Liver (tissue), 9 donors: ENCODE results near the gene C7orf57. TPM values are rescaled to one million over a fixed set of nuclear protein-coding genes. Genes with fewer than 3 reads are reported as not detected.

Experiments used
- DNase-seq: peaks from one replicate; pipeline ENCODE4 v3.0.0-alpha.2; 2017; ENCODE audit warnings: low spot score
- H3K27ac ChIP-seq, 2 donors: one replicate each; pipeline ENCODE4 v1.7.0; 2013; ENCODE audit warnings: inconsistent platforms in 2 of 2, low read length in 2 of 2, control low read depth in 1 of 2, low read depth in 1 of 2, mild to moderate bottlenecking in 1 of 2
- H3K27me3 ChIP-seq, 4 donors: one replicate each; pipeline versions ENCODE4 v1.6.1 to v1.7.0; 2013; ENCODE audit warnings: low read length in 3 of 4, inconsistent platforms in 1 of 4, mild to moderate bottlenecking in 1 of 4, moderate library complexity in 1 of 4; ENCODE audit not compliant: control insufficient read depth in 4 of 4, insufficient read depth in 4 of 4
- H3K36me3 ChIP-seq, 4 donors: one replicate each; pipeline versions ENCODE4 v1.6.1 to v1.7.0; 2013; ENCODE audit warnings: low read length in 3 of 4, mild to moderate bottlenecking in 3 of 4, low read depth in 1 of 4, moderate library complexity in 1 of 4; ENCODE audit not compliant: control insufficient read depth in 4 of 4, insufficient read depth in 3 of 4
- H3K4me1 ChIP-seq, 4 donors: one replicate each; pipeline versions ENCODE4 v1.6.1 to v1.7.0; 2013; ENCODE audit warnings: low read length in 3 of 4, mild to moderate bottlenecking in 3 of 4, moderate library complexity in 1 of 4; ENCODE audit not compliant: control insufficient read depth in 4 of 4, insufficient read depth in 4 of 4
- H3K4me3 ChIP-seq, 3 donors: one replicate each; pipeline versions ENCODE4 v1.6.1 to v1.7.0; 2013; ENCODE audit warnings: low read length in 3 of 3, control low read depth in 1 of 3, low read depth in 1 of 3, mild to moderate bottlenecking in 1 of 3
- H3K9ac ChIP-seq, 2 donors: one replicate each; pipeline ENCODE4 v1.7.0; 2013; ENCODE audit warnings: low read length in 2 of 2, mild to moderate bottlenecking in 2 of 2, moderate library complexity in 2 of 2, control low read depth in 1 of 2, low read depth in 1 of 2
- H3K9me3 ChIP-seq, 4 donors: one replicate each; pipeline versions ENCODE4 v1.6.1 to v1.7.0; 2013; ENCODE audit warnings: low read length in 3 of 4; ENCODE audit not compliant: control insufficient read depth in 4 of 4
- EGR1 ChIP-seq, 2 donors: IDR thresholded peaks; 2 replicates each; pipeline ENCODE4 v1.6.1; 2016 to 2018; ENCODE audit warnings: antibody characterized with exemption in 2 of 2, low read depth in 2 of 2
- FOXA1 ChIP-seq: IDR thresholded peaks from 2 replicates; pipeline ENCODE4 v1.6.1; 2016; ENCODE audit warnings: antibody characterized with exemption
- FOXA2 ChIP-seq: IDR thresholded peaks from 2 replicates; pipeline ENCODE4 v1.6.1; 2016; ENCODE audit warnings: antibody characterized with exemption
- GABPA ChIP-seq, 2 donors: IDR thresholded peaks in 1 of 2; conservative IDR thresholded peaks in 1 of 2; 2 replicates each; pipeline ENCODE4 v1.6.1; 2016; ENCODE audit warnings: antibody characterized with exemption in 2 of 2, mild to moderate bottlenecking in 1 of 2, moderate library complexity in 1 of 2
- HNF4A ChIP-seq, 2 donors: conservative IDR thresholded peaks; 2 replicates each; pipeline ENCODE4 v1.6.1; 2016; ENCODE audit warnings: antibody characterized with exemption in 2 of 2, mild to moderate bottlenecking in 2 of 2
- HNF4G ChIP-seq: IDR thresholded peaks from 2 replicates; pipeline ENCODE4 v1.6.1; 2016; ENCODE audit warnings: antibody characterized with exemption
- JUND ChIP-seq, 2 donors: IDR thresholded peaks; 2 replicates each; pipeline ENCODE4 v1.6.1; 2016; ENCODE audit warnings: antibody characterized with exemption in 2 of 2
- NR2F2 ChIP-seq: IDR thresholded peaks from 2 replicates; pipeline ENCODE4 v1.6.1; 2016; ENCODE audit warnings: antibody characterized with exemption
- RAD21 ChIP-seq, 2 donors: IDR thresholded peaks; 2 replicates each; pipeline ENCODE4 v1.6.1; 2016; ENCODE audit warnings: antibody characterized with exemption in 2 of 2, mild to moderate bottlenecking in 2 of 2
- RXRA ChIP-seq, 2 donors: IDR thresholded peaks; 2 replicates each; pipeline ENCODE4 v1.6.1; 2017 to 2018; ENCODE audit warnings: antibody characterized with exemption in 2 of 2, mild to moderate bottlenecking in 1 of 2
- SP1 ChIP-seq: IDR thresholded peaks from 2 replicates; pipeline ENCODE4 v1.6.1; 2018; ENCODE audit warnings: antibody characterized with exemption, mild to moderate bottlenecking
- TAF1 ChIP-seq: conservative IDR thresholded peaks from 2 replicates; pipeline ENCODE4 v1.6.1; 2016; ENCODE audit warnings: antibody characterized with exemption, mild to moderate bottlenecking
- YY1 ChIP-seq: IDR thresholded peaks from 2 replicates; pipeline ENCODE4 v1.6.1; 2016; ENCODE audit warnings: antibody characterized with exemption, mild to moderate bottlenecking
- WGBS: extraction: QIAGEN DNeasy Blood & Tissue Kit; methylation state at CpG from one replicate; pipeline ENCODE4 v1.1.7; 2013; 5-methylcytosine and 5-hydroxymethylcytosine counted together
- polyA plus RNA-seq, 2 donors: library from polyadenylated mRNA; stranded (reverse) in 1 of 2; unstranded in 1 of 2; fragments of 200-250 nt in 1 of 2; fragments of >200 nt in 1 of 2; fragmentation: Nextera tagmentation in 1 of 2; extraction: Ambion mirVana in 1 of 2; gene quantifications; one replicate each; pipeline versions ENCODE4 v1.2.1 to v1.2.3, GENCODE V29; 2013 to 2015
- total RNA-seq, 2 donors: library from RNA; depleted of rRNA; stranded (reverse); fragments of >200 nt; gene quantifications; one replicate each; pipeline ENCODE4 v1.2.3, GENCODE V29; 2014
- TF ChIP-seq, protein P1 (sequence below): fragments of 150-350 bp; IDR thresholded peaks from 2 replicates; pipeline ENCODE4 v1.5.1; 2017; ENCODE audit warnings: improper control_type of control experiment, low read depth, low read length; ENCODE audit not compliant: missing input control
- TF ChIP-seq, protein P2 (sequence below): IDR thresholded peaks from 2 replicates; pipeline ENCODE4 v1.6.1; 2016; ENCODE audit warnings: antibody characterized with exemption, mild to moderate bottlenecking
- TF ChIP-seq, protein P3 (sequence below): IDR thresholded peaks from 2 replicates; pipeline ENCODE4 v1.6.1; 2016; ENCODE audit warnings: antibody characterized with exemption
- TF ChIP-seq, protein P4 (sequence below): IDR thresholded peaks from 2 replicates; pipeline ENCODE4 v1.6.1; 2016; ENCODE audit warnings: antibody characterized with exemption
- TF ChIP-seq, protein P5 (sequence below): IDR thresholded peaks from 2 replicates; pipeline ENCODE4 v1.6.1; 2016; ENCODE audit warnings: antibody characterized with exemption
- donor health status: healthy.
- donor health status: healthy.
- donor health status: healthy.
- donor health status: healthy.
- donor health status: healthy.

C7orf57 gene
- total and polyA plus RNA-seq, 4 donors = not detected

DNA sequence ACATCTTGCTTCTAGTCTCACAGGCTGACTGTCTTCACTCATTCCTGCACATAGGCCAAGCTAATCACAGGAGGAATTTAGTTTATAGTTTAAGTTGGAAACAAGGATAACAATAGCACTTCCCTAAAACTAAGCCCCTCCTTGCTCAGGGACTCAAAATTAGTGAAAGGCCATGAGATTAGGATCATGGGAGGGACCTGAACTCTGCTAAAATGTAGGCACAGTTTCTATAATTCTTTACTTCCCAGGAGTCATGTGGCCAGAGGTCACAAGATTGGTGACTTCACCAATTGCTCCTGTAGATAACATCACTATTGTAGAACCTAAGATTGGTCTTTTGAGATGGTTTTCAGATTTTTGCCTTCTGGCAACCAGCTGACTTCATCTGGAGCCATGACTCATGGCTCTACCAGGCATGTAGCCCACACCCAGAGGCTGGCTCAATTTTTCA is 38.9 kb downstream of the C7orf57 start:
- no peak overlapping the region for H3K9ac ChIP-seq
- no peak for DNase-seq
- TF ChIP-seq TAF1 (no peak), RAD21 (IDR thresholded peaks at IDR 0.05) (no peak), RXRA (IDR thresholded peaks at IDR 0.05) (no peak), NR2F2 (no peak), EGR1 (IDR thresholded peaks at IDR 0.05; ENCODE audit: low read depth in 2 of 2) (no peak), GABPA (IDR thresholded peaks at IDR 0.05 in 1 of 2, conservative IDR thresholded peaks at IDR 0.05 in 1 of 2) (no peak), JUND (IDR thresholded peaks at IDR 0.05) (no peak), FOXA2 (no peak), SP1 (no peak), HNF4A (conservative IDR thresholded peaks at IDR 0.05) (no peak), YY1 (no peak)
- TF ChIP-seq, protein P1, sequence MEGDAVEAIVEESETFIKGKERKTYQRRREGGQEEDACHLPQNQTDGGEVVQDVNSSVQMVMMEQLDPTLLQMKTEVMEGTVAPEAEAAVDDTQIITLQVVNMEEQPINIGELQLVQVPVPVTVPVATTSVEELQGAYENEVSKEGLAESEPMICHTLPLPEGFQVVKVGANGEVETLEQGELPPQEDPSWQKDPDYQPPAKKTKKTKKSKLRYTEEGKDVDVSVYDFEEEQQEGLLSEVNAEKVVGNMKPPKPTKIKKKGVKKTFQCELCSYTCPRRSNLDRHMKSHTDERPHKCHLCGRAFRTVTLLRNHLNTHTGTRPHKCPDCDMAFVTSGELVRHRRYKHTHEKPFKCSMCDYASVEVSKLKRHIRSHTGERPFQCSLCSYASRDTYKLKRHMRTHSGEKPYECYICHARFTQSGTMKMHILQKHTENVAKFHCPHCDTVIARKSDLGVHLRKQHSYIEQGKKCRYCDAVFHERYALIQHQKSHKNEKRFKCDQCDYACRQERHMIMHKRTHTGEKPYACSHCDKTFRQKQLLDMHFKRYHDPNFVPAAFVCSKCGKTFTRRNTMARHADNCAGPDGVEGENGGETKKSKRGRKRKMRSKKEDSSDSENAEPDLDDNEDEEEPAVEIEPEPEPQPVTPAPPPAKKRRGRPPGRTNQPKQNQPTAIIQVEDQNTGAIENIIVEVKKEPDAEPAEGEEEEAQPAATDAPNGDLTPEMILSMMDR = no peak
- TF ChIP-seq, protein P2, sequence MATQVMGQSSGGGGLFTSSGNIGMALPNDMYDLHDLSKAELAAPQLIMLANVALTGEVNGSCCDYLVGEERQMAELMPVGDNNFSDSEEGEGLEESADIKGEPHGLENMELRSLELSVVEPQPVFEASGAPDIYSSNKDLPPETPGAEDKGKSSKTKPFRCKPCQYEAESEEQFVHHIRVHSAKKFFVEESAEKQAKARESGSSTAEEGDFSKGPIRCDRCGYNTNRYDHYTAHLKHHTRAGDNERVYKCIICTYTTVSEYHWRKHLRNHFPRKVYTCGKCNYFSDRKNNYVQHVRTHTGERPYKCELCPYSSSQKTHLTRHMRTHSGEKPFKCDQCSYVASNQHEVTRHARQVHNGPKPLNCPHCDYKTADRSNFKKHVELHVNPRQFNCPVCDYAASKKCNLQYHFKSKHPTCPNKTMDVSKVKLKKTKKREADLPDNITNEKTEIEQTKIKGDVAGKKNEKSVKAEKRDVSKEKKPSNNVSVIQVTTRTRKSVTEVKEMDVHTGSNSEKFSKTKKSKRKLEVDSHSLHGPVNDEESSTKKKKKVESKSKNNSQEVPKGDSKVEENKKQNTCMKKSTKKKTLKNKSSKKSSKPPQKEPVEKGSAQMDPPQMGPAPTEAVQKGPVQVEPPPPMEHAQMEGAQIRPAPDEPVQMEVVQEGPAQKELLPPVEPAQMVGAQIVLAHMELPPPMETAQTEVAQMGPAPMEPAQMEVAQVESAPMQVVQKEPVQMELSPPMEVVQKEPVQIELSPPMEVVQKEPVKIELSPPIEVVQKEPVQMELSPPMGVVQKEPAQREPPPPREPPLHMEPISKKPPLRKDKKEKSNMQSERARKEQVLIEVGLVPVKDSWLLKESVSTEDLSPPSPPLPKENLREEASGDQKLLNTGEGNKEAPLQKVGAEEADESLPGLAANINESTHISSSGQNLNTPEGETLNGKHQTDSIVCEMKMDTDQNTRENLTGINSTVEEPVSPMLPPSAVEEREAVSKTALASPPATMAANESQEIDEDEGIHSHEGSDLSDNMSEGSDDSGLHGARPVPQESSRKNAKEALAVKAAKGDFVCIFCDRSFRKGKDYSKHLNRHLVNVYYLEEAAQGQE = no peak
- TF ChIP-seq, protein P3, sequence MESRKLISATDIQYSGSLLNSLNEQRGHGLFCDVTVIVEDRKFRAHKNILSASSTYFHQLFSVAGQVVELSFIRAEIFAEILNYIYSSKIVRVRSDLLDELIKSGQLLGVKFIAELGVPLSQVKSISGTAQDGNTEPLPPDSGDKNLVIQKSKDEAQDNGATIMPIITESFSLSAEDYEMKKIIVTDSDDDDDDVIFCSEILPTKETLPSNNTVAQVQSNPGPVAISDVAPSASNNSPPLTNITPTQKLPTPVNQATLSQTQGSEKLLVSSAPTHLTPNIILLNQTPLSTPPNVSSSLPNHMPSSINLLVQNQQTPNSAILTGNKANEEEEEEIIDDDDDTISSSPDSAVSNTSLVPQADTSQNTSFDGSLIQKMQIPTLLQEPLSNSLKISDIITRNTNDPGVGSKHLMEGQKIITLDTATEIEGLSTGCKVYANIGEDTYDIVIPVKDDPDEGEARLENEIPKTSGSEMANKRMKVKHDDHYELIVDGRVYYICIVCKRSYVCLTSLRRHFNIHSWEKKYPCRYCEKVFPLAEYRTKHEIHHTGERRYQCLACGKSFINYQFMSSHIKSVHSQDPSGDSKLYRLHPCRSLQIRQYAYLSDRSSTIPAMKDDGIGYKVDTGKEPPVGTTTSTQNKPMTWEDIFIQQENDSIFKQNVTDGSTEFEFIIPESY = no peak

DNA sequence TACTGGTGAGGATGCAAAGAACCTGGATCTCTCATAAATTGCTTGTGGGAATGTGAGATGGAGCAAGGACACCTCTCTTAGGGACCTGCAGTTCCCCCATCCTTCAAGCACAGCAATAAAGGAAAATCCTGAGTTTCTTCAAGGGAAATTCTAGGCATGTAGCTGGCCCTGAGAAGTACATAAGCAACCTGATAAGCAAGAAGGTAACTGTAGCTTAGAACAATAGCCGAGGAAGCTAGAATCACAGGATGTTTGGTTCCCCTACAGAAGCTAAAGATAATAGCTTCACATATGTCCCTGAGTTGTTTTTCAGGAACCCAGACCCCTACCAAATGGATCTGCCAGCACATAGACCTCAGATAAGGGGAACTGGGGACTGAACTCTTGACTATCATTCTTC is 42.1 kb downstream of the C7orf57 start:
- H3K36me3 ChIP-seq = no peaks in the 10 kb centered on the region
- H3K4me3 ChIP-seq = no peak overlapping the region
- DNase-seq = no peak
- no peaks in the 10 kb centered on the region for H3K4me1 ChIP-seq
- H3K27me3 ChIP-seq = no peaks in the 10 kb centered on the region
- no peaks in the 10 kb centered on the region for H3K9me3 ChIP-seq
- 84% methylated on average over 1 of the region's 1 CpG for WGBS
- H3K27ac ChIP-seq = no peak overlapping the region
- H3K9ac ChIP-seq = no peak overlapping the region
- TF ChIP-seq, protein P4, sequence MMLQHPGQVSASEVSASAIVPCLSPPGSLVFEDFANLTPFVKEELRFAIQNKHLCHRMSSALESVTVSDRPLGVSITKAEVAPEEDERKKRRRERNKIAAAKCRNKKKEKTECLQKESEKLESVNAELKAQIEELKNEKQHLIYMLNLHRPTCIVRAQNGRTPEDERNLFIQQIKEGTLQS = no peak
- TF ChIP-seq EGR1 (IDR thresholded peaks at IDR 0.05; ENCODE audit: low read depth in 2 of 2) (no peak), FOXA2 (no peak), HNF4A (conservative IDR thresholded peaks at IDR 0.05) (no peak), RXRA (IDR thresholded peaks at IDR 0.05) (no peak), SP1 (no peak), FOXA1 (no peak), NR2F2 (no peak), HNF4G (no peak), JUND (IDR thresholded peaks at IDR 0.05) (no peak), GABPA (IDR thresholded peaks at IDR 0.05 in 1 of 2, conservative IDR thresholded peaks at IDR 0.05 in 1 of 2) (no peak)
- TF ChIP-seq, protein P2 = no peak
- TF ChIP-seq, protein P5, sequence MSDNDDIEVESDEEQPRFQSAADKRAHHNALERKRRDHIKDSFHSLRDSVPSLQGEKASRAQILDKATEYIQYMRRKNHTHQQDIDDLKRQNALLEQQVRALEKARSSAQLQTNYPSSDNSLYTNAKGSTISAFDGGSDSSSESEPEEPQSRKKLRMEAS = no peak
- TF ChIP-seq, protein P3 = no peak

More for the DNA sequence above, 38.9 kb downstream of the C7orf57 start:
- Histone ChIP-seq H3K27me3 (no peaks in the 10 kb centered on the region), H3K4me3 (no peak overlapping the region), H3K27ac (no peak overlapping the region), H3K36me3 (no peaks in the 10 kb centered on the region), H3K4me1 (no peaks in the 10 kb centered on the region), H3K9me3 (peaks cover 0 to 5% (median 1%) of the 10 kb centered on the region in 4 donors)
